Measurements from ENCODE around the gene FAM222A.

FAM222A gene

GRCh38 chr12:109734219-109735000, 20.8 kb downstream of the FAM222A start (continued):
- no peak for TF ChIP-seq ZNF518A (tag by site-specific recombination; conservative IDR thresholded peaks at IDR 0.05; ENCODE audit: low read depth)
- TF ChIP-seq ZSCAN5A (tag by site-specific recombination; IDR thresholded peaks at IDR 0.05), result no peak
- no peak for TF ChIP-seq ZNF585B (tag by site-specific recombination; IDR thresholded peaks at IDR 0.05)
- TF ChIP-seq ZNF37A (tag by site-specific recombination; IDR thresholded peaks at IDR 0.05), result no peak
- no peak for TF ChIP-seq ATF2 (tag by site-specific recombination; IDR thresholded peaks at IDR 0.05; ENCODE audit: low read depth)
- no peak for TF ChIP-seq ZFP37 (tag by site-specific recombination; IDR thresholded peaks at IDR 0.05)
- no peak for TF ChIP-seq HOXA7 (CRISPR knock-in tag; IDR thresholded peaks at IDR 0.05; ENCODE audit: borderline replicate concordance)
- no peak for TF ChIP-seq ZSCAN18 (tag by site-specific recombination; IDR thresholded peaks at IDR 0.05)

GRCh38 chr12:109735051-109735521, 21.5 kb downstream of the FAM222A start:
- CTCF ChIA-PET, result no interaction called here
- TF ChIP-seq ZNF701 (tag by site-specific recombination; IDR thresholded peaks at IDR 0.05) (no peak), ZNF558 (tag by site-specific recombination; IDR thresholded peaks at IDR 0.05) (no peak), ZNF449 (tag by site-specific recombination; IDR thresholded peaks at IDR 0.05) (0 out of 2 replicates have a peak, but pooled peaks have one; percentile 27), REST (tag by site-specific recombination; IDR thresholded peaks at IDR 0.05) (peak; percentile 74), ZBTB10 (tag by site-specific recombination; IDR thresholded peaks at IDR 0.05) (no peak), ZNF621 (tag by site-specific recombination; IDR thresholded peaks at IDR 0.05) (no peak)
- H3K9me3 ChIP-seq (ENCODE audit: control insufficient read depth, insufficient read depth, low read depth, low read length), result no peaks in the 10 kb centered on the region

More at GRCh38 chr12:109735051-109735521, 21.5 kb downstream of the FAM222A start:
- Histone ChIP-seq H3K4me3 (ENCODE audit: low read depth, low read length) (no peak overlapping the region), H3K36me3 (ENCODE audit: control insufficient read depth in 2 of 2, insufficient read depth in 1 of 2, low read length in 2 of 2) (no peaks in the 10 kb centered on the region), H3K4me1 (ENCODE audit: control insufficient read depth, insufficient read depth, low read length) (no peaks in the 10 kb centered on the region), H3K27ac (ENCODE audit: extremely low read depth, low read depth, low read length) (no peak overlapping the region)
- POLR2A ChIA-PET, result interaction anchor here (0.6 kb wide), 1 partner anchor 292 kb away, joined by 3 read pairs; no protein-coding TSS in a partner anchor

Measured in HEK293 (cell line).